Measurements from ENCODE around the gene PRKG2. TPM values are rescaled to one million over a fixed set of nuclear protein-coding genes. Genes with fewer than 3 reads are reported as not detected.

PRKG2 gene
- total RNA-seq, 1 donor from 2014 or later, result not detected

- ATAC-seq (peak; percentile 71), DNase-seq (ENCODE audit: low spot score) (no peak)
These were observed 172.2 kb downstream of the PRKG2 start for GRCh38 chr4:81042578-81043365.

- ATAC-seq, result peak; percentile 75
- DNase-seq (ENCODE audit: low spot score), result no peak
These were observed 174.9 kb downstream of the PRKG2 start for GRCh38 chr4:81040012-81040659.

GRCh38 chr4:81039351-81039972 is 175.6 kb downstream of the PRKG2 start:
- ATAC-seq, result no peak
- DNase-seq (ENCODE audit: low spot score), result no peak

- ATAC-seq (no peak), DNase-seq (ENCODE audit: low spot score) (no peak)
These were observed 176.2 kb downstream of the PRKG2 start for GRCh38 chr4:81038636-81039350.

Other genes with a start within 250 kb of the PRKG2 start
- gene BMP3, start 184.5 kb downstream of the PRKG2 start, total RNA-seq, result not detected

Data from left lobe of liver (tissue), 2 donors.